HG03139 (cell line): ENCODE data around the gene NUP153.

Experiments used
- ATAC-seq: cut with Tn5 transposase; IDR thresholded peaks from one replicate; pipeline ENCODE4 v1.9.1; 2021; ENCODE audit not compliant: unreplicated experiment

Gene NUP153

GRCh38 chr6:17565399-17565798 lies 141.3 kb downstream of the NUP153 start:
- no peak for ATAC-seq
